Vagina (tissue), 2 donors: ENCODE measurements around the gene CERKL. TPM values are rescaled to one million over a fixed set of nuclear protein-coding genes. Genes with fewer than 3 reads are reported as not detected.

Experiments used
- DNase-seq, 2 donors: peaks; one replicate each; pipeline ENCODE4 v3.0.0-alpha.2; 2017; ENCODE audit errors: extremely low spot score in 2 of 2
- H3K27ac ChIP-seq: fragments of 200-600 bp; sonication (generic); one replicate; pipeline ENCODE4 v1.5.1; 2019
- H3K27me3 ChIP-seq: fragments of 200-600 bp; sonication (generic); one replicate; pipeline ENCODE4 v1.5.1; 2019
- H3K36me3 ChIP-seq, 2 donors: fragments of 200-600 bp; sonication (generic); one replicate each; pipeline ENCODE4 v1.5.1; 2017 to 2019
- H3K4me1 ChIP-seq: fragments of 200-600 bp; sonication (generic); one replicate; pipeline ENCODE4 v1.5.1; 2019
- H3K4me3 ChIP-seq, 2 donors: fragments of 200-600 bp; sonication (generic); 1 replicate in 1 of 2; 2 replicates in 1 of 2; pipeline ENCODE4 v1.5.1; 2016 to 2019
- H3K9me3 ChIP-seq: fragments of 200-600 bp; sonication (generic); one replicate; pipeline ENCODE4 v1.5.1; 2019
- CTCF ChIP-seq, 3 experiments: fragments of 450-650 bp in 2 of 3; fragments of 200-600 bp in 1 of 3; sonication (generic) in 1 of 3; IDR thresholded peaks; one replicate each; pipeline ENCODE4 v1.5.1; 2017 to 2019; ENCODE audit warnings: antibody characterized with exemption in 3 of 3, mild to moderate bottlenecking in 2 of 3, moderate library complexity in 2 of 3
- POLR2A ChIP-seq, 2 donors: fragments of 450-650 bp; IDR thresholded peaks; one replicate each; pipeline ENCODE4 v1.6.1; 2017; ENCODE audit warnings: antibody characterized with exemption in 2 of 2, mild to moderate bottlenecking in 2 of 2, moderate library complexity in 2 of 2
- POLR2AphosphoS5 ChIP-seq, 2 donors: sonication (generic); formaldehyde crosslinking; IDR thresholded peaks; one replicate each; pipeline ENCODE4 v1.9.0; 2017; ENCODE audit warnings: antibody characterized with exemption in 2 of 2, mild to moderate bottlenecking in 2 of 2, low read depth in 1 of 2; ENCODE audit not compliant: insufficient read depth in 1 of 2
- intact Hi-C: fragments of 100-400 bp; cut with DNase I; formaldehyde crosslinking; loops from one replicate; pipeline ENCODE4 v1.15.1; 2023
- total RNA-seq: library from RNA; depleted of rRNA; stranded (reverse); fragments of >200 nt; gene quantifications from one replicate; pipeline ENCODE4 v1.2.3, GENCODE V29; 2016

Gene CERKL
- total RNA-seq, 1 donor from 2014 or later: not detected

- intact Hi-C loops: no loop called here
- H3K4me1 ChIP-seq: no peaks in the 10 kb centered on the region
- no peak overlapping the region for H3K27ac ChIP-seq
These were observed 37.4 kb upstream of the CERKL start for GRCh38 chr2:181694271-181694670.

DNA sequence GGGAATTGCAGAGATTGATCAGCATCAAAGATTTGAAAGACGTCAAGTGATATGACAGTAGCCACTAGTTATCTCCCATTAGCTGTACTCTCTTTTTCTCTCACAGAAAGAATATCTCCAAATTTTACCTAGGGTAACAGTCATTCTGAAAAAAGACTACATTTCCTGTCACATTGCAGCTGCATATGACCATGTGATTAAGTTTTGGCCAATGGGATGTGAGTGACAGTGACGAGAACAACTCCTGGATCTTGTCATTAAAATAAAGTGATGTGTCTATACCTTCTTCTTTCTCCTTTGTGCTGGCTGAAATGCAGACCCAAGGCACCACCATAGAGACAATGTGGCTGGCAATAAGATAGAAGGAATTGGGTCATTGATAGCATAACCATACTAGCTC, 34.0 kb upstream of the CERKL start:
- Histone ChIP-seq H3K27me3 (no peaks in the 10 kb centered on the region), H3K27ac (no peak overlapping the region), H3K4me1 (no peaks in the 10 kb centered on the region), H3K36me3 (no peaks in the 10 kb centered on the region), H3K4me3 (no peak overlapping the region), H3K9me3 (no peaks in the 10 kb centered on the region)
- TF ChIP-seq POLR2A (IDR thresholded peaks at IDR 0.05) (no peak), POLR2AphosphoS5 (IDR thresholded peaks at IDR 0.05; ENCODE audit: insufficient read depth in 1 of 2, low read depth in 1 of 2) (no peak), CTCF (IDR thresholded peaks at IDR 0.05) (no peak)
- no peak for DNase-seq
- intact Hi-C loops: no loop called here

More at GRCh38 chr2:181694271-181694670, 37.4 kb upstream of the CERKL start:
- no peaks in the 10 kb centered on the region for H3K9me3 ChIP-seq
- no peak overlapping the region for H3K4me3 ChIP-seq
- no peaks in the 10 kb centered on the region for H3K27me3 ChIP-seq
- TF ChIP-seq POLR2A (IDR thresholded peaks at IDR 0.05): no peak
- no peak for DNase-seq
- no peaks in the 10 kb centered on the region for H3K36me3 ChIP-seq

DNA sequence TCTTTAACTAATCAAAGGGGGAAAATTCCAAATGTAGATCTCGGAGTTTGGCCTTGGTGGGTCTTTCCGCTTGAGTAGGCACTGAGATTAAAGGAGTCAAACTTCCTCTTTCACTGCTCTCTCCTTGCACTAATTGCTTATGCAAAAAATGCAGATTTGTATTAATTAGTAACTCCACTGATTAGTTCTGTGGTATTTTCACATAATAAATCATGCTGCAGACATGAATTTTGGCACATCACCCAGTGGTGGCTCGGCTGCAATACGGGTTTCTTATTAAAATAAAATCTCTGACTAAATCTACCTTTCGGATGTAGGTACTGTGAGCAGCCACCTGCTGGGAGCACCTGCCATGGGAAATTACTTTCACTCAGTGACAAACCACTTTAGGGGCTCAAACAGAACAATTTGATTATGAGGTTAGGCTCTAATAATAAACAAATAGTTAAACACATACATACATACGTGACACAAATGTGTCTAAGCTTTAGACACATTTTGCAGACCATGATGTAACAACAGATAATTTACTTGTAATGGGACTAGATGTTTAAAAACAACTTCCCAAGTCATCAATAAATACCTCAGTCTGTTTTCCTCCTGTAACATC, 29.8 kb upstream of the CERKL start:
- H3K27me3 ChIP-seq: peaks cover 16% of the 10 kb centered on the region

GRCh38 chr2:181685150-181685688, 28.3 kb upstream of the CERKL start:
- TF ChIP-seq CTCF (IDR thresholded peaks at IDR 0.05): no peak
- no peak for TF ChIP-seq POLR2AphosphoS5 (IDR thresholded peaks at IDR 0.05; ENCODE audit: insufficient read depth in 1 of 2, low read depth in 1 of 2)
- no peak for TF ChIP-seq POLR2A (IDR thresholded peaks at IDR 0.05)
- intact Hi-C loops: no loop called here
- Histone ChIP-seq H3K27me3 (peaks cover 16% of the 10 kb centered on the region), H3K27ac (no peak overlapping the region), H3K9me3 (no peaks in the 10 kb centered on the region), H3K36me3 (no peaks in the 10 kb centered on the region), H3K4me3 (no peak overlapping the region), H3K4me1 (peaks cover 29% of the 10 kb centered on the region)
- DNase-seq: no peak

More for the DNA sequence above, 29.8 kb upstream of the CERKL start:
- DNase-seq: no peak
- intact Hi-C loops: no loop called here
- Histone ChIP-seq H3K36me3 (no peaks in the 10 kb centered on the region), H3K4me1 (peaks cover 19% of the 10 kb centered on the region), H3K4me3 (no peak overlapping the region), H3K9me3 (no peaks in the 10 kb centered on the region), H3K27ac (no peak overlapping the region)
- no peak for TF ChIP-seq CTCF (IDR thresholded peaks at IDR 0.05)
- no peak for TF ChIP-seq POLR2AphosphoS5 (IDR thresholded peaks at IDR 0.05; ENCODE audit: insufficient read depth in 1 of 2, low read depth in 1 of 2)
- no peak for TF ChIP-seq POLR2A (IDR thresholded peaks at IDR 0.05)

DNA sequence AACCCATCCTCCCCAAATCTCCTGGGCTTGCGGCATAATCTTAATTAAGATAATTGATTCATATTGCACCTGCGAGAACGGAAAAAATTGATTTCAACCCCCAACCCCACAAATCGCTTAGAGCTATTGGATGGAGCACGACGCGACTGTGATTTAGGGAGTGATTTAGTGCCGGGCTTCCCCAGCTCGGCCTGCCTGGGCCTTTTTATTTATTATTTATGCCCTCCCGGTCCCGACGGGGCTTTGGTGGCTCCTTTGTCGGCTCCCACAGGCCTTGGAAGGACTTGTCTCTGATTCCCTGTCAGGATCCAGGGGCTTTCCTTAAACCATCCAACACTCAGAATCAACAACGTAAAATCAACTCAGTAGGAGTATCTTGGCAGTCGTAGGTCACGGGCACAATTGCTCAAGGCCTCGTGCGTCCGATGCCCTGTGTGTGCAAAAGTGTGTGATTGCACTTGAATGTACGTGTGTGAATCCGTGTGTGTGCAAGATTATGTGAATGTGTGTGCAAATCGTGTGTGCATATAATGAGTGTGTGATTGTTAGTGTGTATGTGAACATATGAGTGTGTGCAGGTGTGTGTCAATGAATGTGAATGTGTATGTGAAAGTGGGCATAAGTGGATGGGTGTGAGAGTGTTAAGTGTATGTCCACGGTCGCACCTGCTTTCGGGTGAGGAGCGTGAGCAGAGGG, 27.7 kb upstream of the CERKL start:
- no peak overlapping the region for H3K27ac ChIP-seq
- no peak for TF ChIP-seq POLR2A (IDR thresholded peaks at IDR 0.05)
- TF ChIP-seq CTCF (IDR thresholded peaks at IDR 0.05): no peak
- TF ChIP-seq POLR2AphosphoS5 (IDR thresholded peaks at IDR 0.05; ENCODE audit: insufficient read depth in 1 of 2, low read depth in 1 of 2): no peak
- H3K27me3 ChIP-seq: peaks cover 16% of the 10 kb centered on the region
- peak overlapping the region in 1 of 2 donors; percentile 14 for H3K4me3 ChIP-seq
- DNase-seq: no peak
- H3K36me3 ChIP-seq: no peaks in the 10 kb centered on the region
- peaks cover 29% of the 10 kb centered on the region for H3K4me1 ChIP-seq
- intact Hi-C loops: no loop called here
- H3K9me3 ChIP-seq: no peaks in the 10 kb centered on the region
